ENCODE measurements around the gene LRP1. TPM values are rescaled to one million over a fixed set of nuclear protein-coding genes. Genes with fewer than 3 reads are reported as not detected.

LRP1 gene
- total and polyA plus RNA-seq, 2 of the 13 experiments (the other 11 are each of a cell fraction or from before 2014, with no cell fraction given): 14.7 to 30.8 TPM

- H3K79me2 ChIP-seq (ENCODE audit: insufficient read depth, low read length): peaks cover 15% of the 10 kb centered on the region
- CTCF ChIA-PET (ENCODE audit: low intra/inter-chr PET ratio, low total read pairs): no interaction called here
- intact Hi-C loops (cut with micrococcal nuclease; ENCODE audit: unreplicated experiment): loop anchor here (1.0 kb wide), 1 partner anchor 8 kb away; the partner anchor contains the start of gene NEMP1
Observed at GRCh38 chr12:57085999-57086492, 42.2 kb upstream of the LRP1 start.

More at GRCh38 chr12:57085999-57086492, 42.2 kb upstream of the LRP1 start:
- no peak overlapping the region; a peak in 1 of 6 replicates for H3K4me3 ChIP-seq (replicated peaks in 1 of 3; ENCODE audit: insufficient read depth in 1 of 3, low read depth in 2 of 3, low read length in 3 of 3)
- in situ Hi-C loops (cut with HindIII; ENCODE audit: extremely low pct_ligation_motif_present, low pct_unique_long_range_greater_than_20kb): no loop called here
- 80% methylated on average over 12 of the region's 12 CpGs for WGBS (ENCODE audit: low lambda C conversion rate)
- no peaks in the 10 kb centered on the region for H4K20me1 ChIP-seq (ENCODE audit: insufficient read depth, low read length)
- peaks cover 0 to 4% of the 10 kb centered on the region in 2 experiments; a peak in 1 of 5 replicates for H3K36me3 ChIP-seq (replicated peaks in 1 of 2; ENCODE audit: control insufficient read depth in 1 of 2, insufficient read depth in 2 of 2, low read length in 2 of 2)
- TF ChIP-seq ZNF644 (CRISPR knock-in tag; IDR thresholded peaks at IDR 0.05; ENCODE audit: low read depth) (no peak), ZNF558 (CRISPR knock-in tag; IDR thresholded peaks at IDR 0.05; ENCODE audit: borderline replicate concordance) (no peak), MTF1 (CRISPR knock-in tag; IDR thresholded peaks at IDR 0.05) (no peak)
- TF ChIP-seq, protein P1, sequence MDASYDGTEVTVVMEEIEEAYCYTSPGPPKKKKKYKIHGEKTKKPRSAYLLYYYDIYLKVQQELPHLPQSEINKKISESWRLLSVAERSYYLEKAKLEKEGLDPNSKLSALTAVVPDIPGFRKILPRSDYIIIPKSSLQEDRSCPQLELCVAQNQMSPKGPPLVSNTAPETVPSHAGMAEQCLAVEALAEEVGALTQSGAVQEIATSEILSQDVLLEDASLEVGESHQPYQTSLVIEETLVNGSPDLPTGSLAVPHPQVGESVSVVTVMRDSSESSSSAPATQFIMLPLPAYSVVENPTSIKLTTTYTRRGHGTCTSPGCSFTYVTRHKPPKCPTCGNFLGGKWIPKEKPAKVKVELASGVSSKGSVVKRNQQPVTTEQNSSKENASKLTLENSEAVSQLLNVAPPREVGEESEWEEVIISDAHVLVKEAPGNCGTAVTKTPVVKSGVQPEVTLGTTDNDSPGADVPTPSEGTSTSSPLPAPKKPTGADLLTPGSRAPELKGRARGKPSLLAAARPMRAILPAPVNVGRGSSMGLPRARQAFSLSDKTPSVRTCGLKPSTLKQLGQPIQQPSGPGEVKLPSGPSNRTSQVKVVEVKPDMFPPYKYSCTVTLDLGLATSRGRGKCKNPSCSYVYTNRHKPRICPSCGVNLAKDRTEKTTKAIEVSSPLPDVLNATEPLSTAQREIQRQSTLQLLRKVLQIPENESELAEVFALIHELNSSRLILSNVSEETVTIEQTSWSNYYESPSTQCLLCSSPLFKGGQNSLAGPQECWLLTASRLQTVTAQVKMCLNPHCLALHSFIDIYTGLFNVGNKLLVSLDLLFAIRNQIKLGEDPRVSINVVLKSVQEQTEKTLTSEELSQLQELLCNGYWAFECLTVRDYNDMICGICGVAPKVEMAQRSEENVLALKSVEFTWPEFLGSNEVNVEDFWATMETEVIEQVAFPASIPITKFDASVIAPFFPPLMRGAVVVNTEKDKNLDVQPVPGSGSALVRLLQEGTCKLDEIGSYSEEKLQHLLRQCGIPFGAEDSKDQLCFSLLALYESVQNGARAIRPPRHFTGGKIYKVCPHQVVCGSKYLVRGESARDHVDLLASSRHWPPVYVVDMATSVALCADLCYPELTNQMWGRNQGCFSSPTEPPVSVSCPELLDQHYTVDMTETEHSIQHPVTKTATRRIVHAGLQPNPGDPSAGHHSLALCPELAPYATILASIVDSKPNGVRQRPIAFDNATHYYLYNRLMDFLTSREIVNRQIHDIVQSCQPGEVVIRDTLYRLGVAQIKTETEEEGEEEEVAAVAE (CRISPR knock-in tag; IDR thresholded peaks at IDR 0.05; ENCODE audit: borderline replicate concordance): no peak
- no peaks in the 10 kb centered on the region for H3K9me3 ChIP-seq (ENCODE audit: low read length)
- FAIRE-seq: no peak
- H3K27me3 ChIP-seq (ENCODE audit: control insufficient read depth in 1 of 2, insufficient read depth in 2 of 2, low read length in 2 of 2): no peaks in the 10 kb centered on the region; a peak in 1 of 5 replicates
- no peak overlapping the region for H3K9ac ChIP-seq (ENCODE audit: insufficient read depth, low read depth, low read length)
- H3K27ac ChIP-seq (ENCODE audit: extremely low read length, insufficient read depth, low read length): no peak overlapping the region
- DNase-seq (ENCODE audit: low spot score): no peak
- peaks cover 26% of the 10 kb centered on the region for H3K4me1 ChIP-seq (ENCODE audit: insufficient read depth, low read length)
- no TSS peak for BruUV-seq (replicated peaks)
- ATAC-seq: no peak
- no peak overlapping the region for H2AFZ ChIP-seq (ENCODE audit: low read length)
- peak overlapping the region; percentile 90 for H3K4me2 ChIP-seq (ENCODE audit: low read depth, low read length)
- POLR2A ChIA-PET: interaction anchor here (1.1 to 5.0 kb wide), 4 partner anchors 7 to 43 kb away, joined by 4 to 184 read pairs (median 42); partner anchors contain the start of genes LRP1, NEMP1 and STAT6

Measured in HepG2 (cell line).